Natural killer cell treated with Interleukin-12 subunit alpha and Interleukin-12 subunit beta and Interleukin-15 and Interleukin-18, amount 100 ng/mL, for 72 hours (primary cell): Measurements from ENCODE around the gene SLCO4A1. TPM values are rescaled to one million over a fixed set of nuclear protein-coding genes. Genes with fewer than 3 reads are reported as not detected.

Source experiments
- ATAC-seq, 2 donors: fragments of 150-1000 bp; cut with Tn5 transposase in 1 of 2; sonication (Bioruptor Pico), chemical (Tn5 transposase) in 1 of 2; 2 replicates each; pipeline ENCODE4 v1.10.0; 2021
- DNase-seq: peaks from one replicate; pipeline ENCODE4 v3.0.0; 2022; ENCODE audit warnings: low spot score
- H3K27ac Mint-ChIP-seq, 2 donors: 1 replicate in 1 of 2; 2 replicates in 1 of 2; pipeline ENCODE4 v1.8.0; 2022; ENCODE audit warnings: mixed read lengths in 2 of 2, mild to moderate bottlenecking in 1 of 2, moderate library complexity in 1 of 2
- H3K27me3 Mint-ChIP-seq, 2 donors: 1 replicate in 1 of 2; 2 replicates in 1 of 2; pipeline ENCODE4 v1.8.0; 2022; ENCODE audit warnings: mixed read lengths in 2 of 2
- H3K36me3 Mint-ChIP-seq: one replicate; pipeline ENCODE4 v1.8.0; 2022; ENCODE audit warnings: mixed read lengths
- H3K4me1 Mint-ChIP-seq, 2 donors: 1 replicate in 1 of 2; 2 replicates in 1 of 2; pipeline ENCODE4 v1.8.0; 2022; ENCODE audit warnings: low read depth in 2 of 2, mixed read lengths in 2 of 2, mild to moderate bottlenecking in 1 of 2
- H3K4me3 Mint-ChIP-seq: one replicate; pipeline ENCODE4 v1.8.0; 2022; ENCODE audit warnings: mixed read lengths
- H3K9me3 Mint-ChIP-seq: 2 replicates; pipeline ENCODE4 v1.8.0; 2022; ENCODE audit warnings: mixed read lengths
- total RNA-seq, 2 donors: library from RNA; stranded (reverse); gene quantifications; one replicate each; pipeline ENCODE4 v1.2.3, GENCODE V29; 2022

SLCO4A1 gene
- total RNA-seq, 2 donors from 2014 or later: 42.9 to 88.3 TPM

DNA sequence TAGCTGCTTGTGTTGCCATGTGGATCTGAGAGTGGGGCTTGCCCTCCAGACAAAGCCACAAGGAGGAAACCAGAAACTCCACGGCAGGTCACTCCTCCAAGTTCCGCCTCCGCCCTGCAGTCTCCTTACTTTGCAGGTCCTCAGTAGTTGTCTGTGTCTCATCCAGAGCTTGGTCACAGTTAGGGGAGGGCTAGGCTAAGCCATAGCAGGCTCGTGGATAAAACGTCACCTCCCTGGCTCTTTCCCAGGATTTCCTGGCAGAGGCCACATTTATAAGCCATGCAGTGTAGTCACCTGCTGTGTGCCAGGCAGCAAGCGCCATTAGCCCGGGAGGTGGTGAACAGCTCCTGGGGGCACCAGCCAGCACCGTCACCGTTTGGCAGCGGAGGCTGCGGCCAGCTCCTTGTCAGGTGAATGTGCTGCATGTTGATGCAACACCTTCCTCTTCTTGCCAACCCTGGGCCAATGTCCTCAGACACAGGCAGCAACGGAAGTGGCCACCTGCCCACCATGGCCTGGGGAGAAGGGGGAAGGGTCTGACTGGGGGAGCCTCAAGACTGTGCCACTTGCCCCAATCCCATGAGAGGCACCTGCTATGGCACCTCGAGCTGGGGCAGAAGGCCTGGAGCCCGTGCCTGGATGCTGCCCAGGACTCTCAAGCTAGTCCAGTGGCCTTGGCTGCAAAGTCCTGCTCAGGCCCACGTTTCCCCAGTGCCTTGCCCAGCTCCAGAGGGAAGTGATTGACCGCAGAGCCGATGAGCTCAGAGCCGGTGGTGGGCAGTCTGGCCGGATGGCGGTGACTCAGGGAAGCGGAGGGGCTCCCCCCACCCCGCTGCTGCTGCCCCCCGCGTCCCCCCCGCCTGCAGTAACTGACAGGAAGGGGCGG is 39.0 kb upstream of the SLCO4A1 start:
- ATAC-seq (peak; percentile 82 to 89), DNase-seq (peak; percentile 93)
- Mint-ChIP-seq H3K4me1 (peaks cover 43 to 47% of the 10 kb centered on the region in 2 donors), H3K27ac (peak overlapping the region; percentile 71 to 94), H3K4me3 (peak overlapping the region; percentile 64), H3K9me3 (no peaks in the 10 kb centered on the region), H3K27me3 (peaks cover 0 to 1% of the 10 kb centered on the region in 2 donors), H3K36me3 (no peaks in the 10 kb centered on the region)

DNA sequence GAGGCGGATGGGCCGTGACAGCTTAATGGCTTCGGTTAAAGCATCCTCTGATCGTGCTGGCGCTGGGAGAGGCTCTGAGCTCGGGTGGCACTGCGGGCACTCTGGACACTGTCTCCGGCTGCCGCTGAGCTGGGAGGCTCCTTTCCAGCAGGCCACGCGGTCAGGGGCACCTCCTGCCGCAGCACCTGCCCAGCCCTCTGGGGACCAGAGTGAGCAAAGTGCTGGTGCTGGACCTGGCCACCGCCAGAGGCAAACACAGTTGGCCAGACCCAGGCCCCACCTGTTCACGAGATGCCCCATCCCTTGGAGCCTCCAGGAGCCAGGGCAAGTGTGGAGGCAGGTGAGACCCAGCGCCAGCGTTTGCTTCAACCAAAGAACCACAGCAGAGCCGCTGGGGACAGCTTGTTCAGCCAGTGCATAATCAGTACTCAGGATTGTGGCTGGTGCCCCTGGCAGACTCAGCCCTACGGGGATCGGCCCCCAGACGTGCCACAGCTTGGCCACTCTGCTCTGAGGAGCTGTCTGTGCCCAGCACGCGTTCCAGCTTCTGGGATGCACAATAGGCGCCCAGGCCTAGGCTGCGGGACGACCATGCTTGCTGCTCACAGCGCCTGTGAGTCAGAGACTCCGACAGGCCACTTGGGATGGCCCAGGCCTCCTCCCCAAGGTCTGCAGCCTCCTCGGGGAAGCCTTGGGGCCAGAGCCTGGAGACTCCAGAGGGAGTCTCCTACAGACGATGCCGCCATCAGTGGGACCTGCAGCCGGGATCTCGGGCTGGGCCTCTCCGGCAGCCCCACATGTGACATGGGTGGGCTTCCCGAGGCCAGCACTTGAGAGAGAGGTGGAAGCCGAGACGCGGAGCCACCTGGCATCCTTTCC is 38.2 kb upstream of the SLCO4A1 start:
- ATAC-seq (no peak), DNase-seq (no peak)
- peaks cover 42 to 43% of the 10 kb centered on the region in 2 donors for H3K4me1 Mint-ChIP-seq
- H3K4me3 Mint-ChIP-seq: peak overlapping the region; percentile 64
- peak overlapping the region; percentile 71 to 94 for H3K27ac Mint-ChIP-seq
- H3K9me3 Mint-ChIP-seq: no peaks in the 10 kb centered on the region
- no peaks in the 10 kb centered on the region for H3K36me3 Mint-ChIP-seq
- no peaks in the 10 kb centered on the region for H3K27me3 Mint-ChIP-seq

DNA sequence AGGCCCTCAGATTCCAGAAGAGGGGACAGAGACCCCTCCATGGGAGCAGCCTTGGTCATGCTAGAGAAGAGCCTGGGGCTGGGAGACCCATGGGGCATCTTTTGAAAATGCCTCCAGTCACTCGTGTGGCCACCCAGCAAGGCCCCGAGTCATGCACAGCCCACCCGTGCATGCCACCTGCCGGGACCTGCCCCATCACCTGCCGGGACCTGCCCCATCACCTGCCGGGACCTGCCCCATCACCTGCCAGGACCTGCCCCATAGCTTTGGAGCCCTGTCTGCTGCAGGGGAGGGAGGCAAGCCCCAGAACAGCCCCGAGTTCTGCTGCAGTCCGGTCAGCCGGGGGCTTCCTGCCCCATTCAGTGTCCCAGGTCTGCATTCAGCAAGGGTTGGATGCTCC is 37.5 kb upstream of the SLCO4A1 start:
- Mint-ChIP-seq H3K27me3 (no peaks in the 10 kb centered on the region), H3K36me3 (no peaks in the 10 kb centered on the region), H3K9me3 (no peaks in the 10 kb centered on the region), H3K4me3 (peak overlapping the region; percentile 64), H3K4me1 (peaks cover 43 to 44% of the 10 kb centered on the region in 2 donors), H3K27ac (peak overlapping the region in 1 of 2 donors; percentile 94)
- ATAC-seq (no peak), DNase-seq (no peak)

DNA sequence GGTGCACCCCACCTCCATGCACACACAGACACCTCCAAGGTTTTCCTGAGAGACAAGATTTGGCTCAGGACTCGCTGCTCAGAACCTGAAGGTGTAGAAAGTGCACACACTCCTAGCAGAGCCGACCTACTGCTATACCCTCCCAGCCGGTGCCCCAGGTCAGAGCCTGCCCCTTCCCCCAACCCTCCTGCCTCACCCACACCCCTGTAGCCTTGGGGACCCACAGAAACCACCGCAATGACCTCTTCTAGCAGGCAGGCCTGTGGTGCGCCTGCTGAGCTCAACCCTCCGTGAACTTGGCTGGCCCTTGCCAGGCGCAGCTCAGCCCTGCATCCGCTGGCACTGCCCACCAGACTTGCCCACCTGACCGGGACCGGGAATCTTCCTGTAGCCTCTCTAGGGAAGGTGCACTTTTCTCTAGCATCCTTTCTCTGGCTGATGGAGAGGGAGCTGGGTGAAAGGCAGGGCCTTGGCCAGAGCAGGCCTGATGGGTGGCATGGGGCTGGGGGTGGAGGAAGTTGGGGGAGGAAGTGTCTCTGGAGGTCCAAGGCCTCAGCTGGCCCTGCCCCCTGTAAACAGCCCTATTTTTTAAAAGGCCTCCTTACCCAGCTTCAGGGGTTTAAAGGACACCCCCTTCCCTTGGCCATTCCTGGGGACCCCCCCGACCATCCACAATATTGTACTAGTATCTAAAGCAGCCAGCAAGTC is 36.9 kb upstream of the SLCO4A1 start:
- H3K4me1 Mint-ChIP-seq: peaks cover 43 to 45% of the 10 kb centered on the region in 2 donors
- no peaks in the 10 kb centered on the region for H3K9me3 Mint-ChIP-seq
- DNase-seq: no peak
- H3K27ac Mint-ChIP-seq: peak overlapping the region; percentile 50 to 82
- H3K27me3 Mint-ChIP-seq: no peaks in the 10 kb centered on the region
- no peaks in the 10 kb centered on the region for H3K36me3 Mint-ChIP-seq
- ATAC-seq: no peak
- peak overlapping the region; percentile 59 for H3K4me3 Mint-ChIP-seq

DNA sequence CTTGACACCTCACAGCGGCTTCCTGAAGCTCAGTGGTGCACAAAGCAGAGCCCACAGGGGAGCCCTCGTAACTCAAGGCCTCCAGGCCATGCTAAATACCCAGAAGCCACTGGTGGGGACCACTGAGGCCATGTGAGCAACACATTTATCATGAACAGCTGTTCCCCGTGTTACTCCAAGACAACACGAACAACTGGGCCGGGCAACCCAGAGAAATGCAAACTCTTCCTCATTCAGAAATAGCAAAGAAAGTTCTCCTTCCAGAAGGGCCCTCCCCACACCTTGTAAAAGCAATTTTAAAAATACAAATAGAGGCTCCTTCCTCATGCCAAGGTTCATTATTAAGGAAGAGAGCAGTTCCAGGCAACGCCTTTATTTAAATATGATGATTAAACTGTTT is 36.3 kb upstream of the SLCO4A1 start:
- peaks cover 43% of the 10 kb centered on the region in 2 donors for H3K4me1 Mint-ChIP-seq
- no peaks in the 10 kb centered on the region for H3K27me3 Mint-ChIP-seq
- peak overlapping the region; percentile 50 to 82 for H3K27ac Mint-ChIP-seq
- H3K9me3 Mint-ChIP-seq: no peaks in the 10 kb centered on the region
- DNase-seq (no peak), ATAC-seq (no peak)
- no peaks in the 10 kb centered on the region for H3K36me3 Mint-ChIP-seq
- H3K4me3 Mint-ChIP-seq: peak overlapping the region; percentile 59

DNA sequence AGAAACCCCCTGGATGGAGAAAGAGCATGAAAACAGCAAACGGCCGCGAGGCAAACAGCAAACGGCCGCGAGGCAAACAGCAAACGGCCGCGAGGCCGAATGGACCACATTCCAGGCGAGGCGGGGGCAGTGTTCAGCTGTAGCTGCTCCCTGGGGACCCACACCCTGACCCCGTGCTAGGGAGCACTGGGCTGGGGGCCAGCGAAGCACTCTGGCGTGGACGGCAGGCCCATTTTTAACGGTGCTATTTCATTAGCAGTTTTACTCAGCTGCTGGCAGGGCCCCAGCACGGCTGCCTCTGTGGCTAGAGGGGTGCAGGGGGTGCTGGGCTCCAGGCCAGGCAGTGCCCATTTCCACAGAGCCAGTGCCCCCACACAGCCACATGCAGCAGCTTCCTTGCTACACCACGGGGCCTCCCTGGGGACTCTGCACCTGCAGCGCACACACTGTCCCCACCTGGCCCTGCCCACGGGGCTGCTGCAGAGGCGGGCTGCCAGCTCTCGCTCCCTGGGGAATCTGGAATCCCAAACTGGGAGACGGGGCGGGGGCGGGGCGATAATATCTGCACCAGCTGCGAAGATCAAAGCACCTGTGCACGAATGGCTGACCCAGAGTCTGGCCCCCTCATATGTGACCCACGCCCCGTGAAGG is 35.6 kb upstream of the SLCO4A1 start:
- peak overlapping the region; percentile 50 to 82 for H3K27ac Mint-ChIP-seq
- H3K4me1 Mint-ChIP-seq: peaks cover 38 to 40% of the 10 kb centered on the region in 2 donors
- H3K27me3 Mint-ChIP-seq: no peaks in the 10 kb centered on the region
- no peaks in the 10 kb centered on the region for H3K36me3 Mint-ChIP-seq
- no peak for ATAC-seq
- H3K9me3 Mint-ChIP-seq: no peaks in the 10 kb centered on the region
- no peak for DNase-seq
- no peak overlapping the region for H3K4me3 Mint-ChIP-seq

DNA sequence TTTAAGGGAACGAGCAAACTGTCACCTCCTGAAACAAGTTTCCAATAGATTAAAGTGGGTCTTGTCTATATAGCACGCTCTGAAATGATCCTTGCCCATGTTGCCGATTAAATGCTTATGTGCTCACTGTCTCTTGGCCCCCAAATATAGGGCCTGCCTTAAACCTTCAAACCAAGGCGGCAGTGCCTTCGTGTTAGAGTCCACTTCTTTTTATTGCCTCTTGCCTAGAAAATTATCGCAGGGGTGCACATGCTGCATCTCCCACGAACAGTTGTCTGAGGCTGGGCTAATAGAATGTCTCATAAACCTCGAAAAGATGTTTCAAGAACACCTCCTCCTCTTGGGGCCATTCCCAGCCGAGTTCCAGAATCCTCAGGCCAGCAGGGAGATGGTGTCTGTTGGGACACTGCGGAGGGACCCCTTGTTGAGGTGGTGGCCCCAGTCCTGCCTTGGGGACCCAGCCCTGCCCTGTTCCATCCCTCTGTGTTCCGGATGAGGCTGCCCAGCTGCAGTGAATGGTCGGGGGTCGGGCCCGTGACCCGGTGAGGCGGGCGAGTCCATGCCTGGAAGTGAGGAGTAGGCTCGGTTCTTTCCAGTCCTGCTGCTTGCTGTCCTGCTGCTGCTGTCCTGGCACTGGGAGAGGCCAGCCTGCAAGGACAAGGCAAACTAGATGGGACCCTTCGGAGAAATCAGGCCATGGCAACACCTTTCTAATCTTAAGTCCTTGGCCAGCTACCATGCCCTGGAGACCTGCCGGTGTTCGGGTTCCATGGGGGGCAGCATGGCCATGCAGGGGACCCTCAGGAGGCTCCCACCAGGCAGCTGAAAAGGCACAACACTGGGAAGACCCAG is 34.7 kb upstream of the SLCO4A1 start:
- no peak for ATAC-seq
- no peaks in the 10 kb centered on the region for H3K9me3 Mint-ChIP-seq
- H3K27me3 Mint-ChIP-seq: no peaks in the 10 kb centered on the region
- peaks cover 30 to 31% of the 10 kb centered on the region in 2 donors for H3K4me1 Mint-ChIP-seq
- peak overlapping the region; percentile 38 for H3K4me3 Mint-ChIP-seq
- H3K27ac Mint-ChIP-seq: no peak overlapping the region
- no peak for DNase-seq
- no peaks in the 10 kb centered on the region for H3K36me3 Mint-ChIP-seq

DNA sequence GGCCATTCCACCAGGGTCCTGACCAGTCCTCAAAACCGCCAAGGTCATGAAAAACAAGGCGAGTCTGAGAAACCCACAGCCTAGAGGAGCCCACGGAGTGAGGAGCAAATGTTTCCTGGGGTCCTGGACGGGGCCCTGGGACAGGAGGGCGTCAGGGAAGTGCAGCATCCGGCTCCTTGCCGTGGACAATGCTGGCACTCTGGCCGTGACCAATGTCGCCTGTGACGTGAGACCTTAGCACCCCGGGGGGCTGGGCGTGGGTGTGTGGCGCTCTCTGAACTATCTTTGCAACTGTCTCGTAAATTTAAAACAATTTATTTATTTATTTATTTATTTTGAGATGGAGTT is 34.1 kb upstream of the SLCO4A1 start:
- DNase-seq (no peak), ATAC-seq (no peak)
- Mint-ChIP-seq H3K36me3 (no peaks in the 10 kb centered on the region), H3K27ac (no peak overlapping the region), H3K9me3 (no peaks in the 10 kb centered on the region), H3K4me3 (no peak overlapping the region), H3K4me1 (peaks cover 24 to 28% of the 10 kb centered on the region in 2 donors), H3K27me3 (no peaks in the 10 kb centered on the region)

DNA sequence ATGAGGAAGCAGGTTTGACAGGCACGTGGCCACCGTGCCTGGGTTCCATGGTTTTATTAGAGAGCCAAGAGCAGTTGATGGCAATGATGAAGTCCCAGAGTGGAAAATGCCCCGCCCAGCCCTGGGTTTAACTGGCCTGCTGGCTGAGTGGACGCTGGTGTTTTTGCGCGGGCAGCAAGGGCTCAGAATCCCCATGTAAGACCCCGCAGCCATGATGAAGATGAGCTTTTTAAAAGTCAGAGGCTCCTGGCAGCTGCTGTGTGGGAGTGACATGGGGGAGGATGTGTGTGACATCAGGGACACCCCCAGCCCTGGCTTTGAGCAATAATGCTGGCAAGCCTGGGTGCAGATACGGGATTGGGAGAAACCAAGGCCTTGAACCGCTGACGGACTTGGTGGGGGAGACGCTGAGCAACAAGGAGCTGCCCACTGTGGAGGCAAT is 33.0 kb upstream of the SLCO4A1 start:
- no peak for DNase-seq
- peaks cover 23 to 28% of the 10 kb centered on the region in 2 donors for H3K4me1 Mint-ChIP-seq
- no peaks in the 10 kb centered on the region for H3K27me3 Mint-ChIP-seq
- no peaks in the 10 kb centered on the region for H3K9me3 Mint-ChIP-seq
- H3K36me3 Mint-ChIP-seq: no peaks in the 10 kb centered on the region
- H3K4me3 Mint-ChIP-seq: no peak overlapping the region
- H3K27ac Mint-ChIP-seq: peak overlapping the region in 1 of 2 donors; percentile 65
- ATAC-seq: no peak

DNA sequence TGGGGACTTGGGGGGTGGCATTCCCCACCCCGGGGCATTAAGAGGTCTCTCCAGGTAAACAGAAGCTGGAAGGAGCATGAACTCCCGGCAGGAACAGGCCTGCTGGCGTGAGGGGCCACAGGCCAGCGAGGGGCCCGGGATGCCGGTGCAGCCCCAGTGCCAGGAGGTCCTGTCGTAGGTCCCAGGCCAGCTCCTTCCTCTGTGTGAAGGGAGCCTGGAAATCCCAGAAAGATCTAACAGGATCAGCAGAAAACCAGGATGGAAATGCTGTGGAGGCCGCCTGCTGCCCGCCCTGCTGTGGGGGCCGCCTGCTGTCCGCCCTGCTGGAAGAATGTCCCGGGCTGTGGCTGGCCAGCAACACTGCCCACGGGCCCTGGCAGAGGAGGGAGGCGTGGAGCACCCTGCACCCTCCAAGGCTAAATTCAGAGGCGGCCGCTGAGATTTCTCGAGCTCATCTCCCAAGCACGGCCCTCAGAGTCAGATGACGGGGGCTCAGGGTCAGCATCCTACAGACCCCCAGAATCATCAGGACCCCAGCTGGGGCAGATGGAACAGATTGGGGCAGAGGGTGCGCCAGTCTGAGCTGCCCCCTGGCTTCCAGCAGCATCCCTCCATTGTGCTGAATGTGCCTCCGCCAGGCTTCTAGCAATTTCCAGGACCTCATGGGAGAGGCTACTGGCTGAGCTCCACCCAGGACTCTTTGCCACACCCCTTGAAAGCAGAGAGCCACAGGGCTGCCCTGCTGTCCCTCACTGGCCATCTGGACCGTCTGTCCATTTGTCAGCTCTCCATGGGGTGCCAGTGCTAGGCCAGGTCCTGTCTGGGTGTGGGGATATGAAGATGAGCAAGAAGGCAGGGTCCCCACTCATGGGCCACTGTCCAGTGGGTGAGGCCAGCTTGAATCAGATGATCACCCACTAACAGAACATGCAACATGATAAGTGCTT is 32.2 kb upstream of the SLCO4A1 start:
- Mint-ChIP-seq H3K4me3 (no peak overlapping the region), H3K4me1 (peaks cover 23 to 28% of the 10 kb centered on the region in 2 donors), H3K9me3 (no peaks in the 10 kb centered on the region), H3K36me3 (no peaks in the 10 kb centered on the region), H3K27ac (peak overlapping the region in 1 of 2 donors; percentile 66), H3K27me3 (no peaks in the 10 kb centered on the region)
- peak in 1 of 2 donors; percentile 32 for ATAC-seq
- DNase-seq: no peak

DNA sequence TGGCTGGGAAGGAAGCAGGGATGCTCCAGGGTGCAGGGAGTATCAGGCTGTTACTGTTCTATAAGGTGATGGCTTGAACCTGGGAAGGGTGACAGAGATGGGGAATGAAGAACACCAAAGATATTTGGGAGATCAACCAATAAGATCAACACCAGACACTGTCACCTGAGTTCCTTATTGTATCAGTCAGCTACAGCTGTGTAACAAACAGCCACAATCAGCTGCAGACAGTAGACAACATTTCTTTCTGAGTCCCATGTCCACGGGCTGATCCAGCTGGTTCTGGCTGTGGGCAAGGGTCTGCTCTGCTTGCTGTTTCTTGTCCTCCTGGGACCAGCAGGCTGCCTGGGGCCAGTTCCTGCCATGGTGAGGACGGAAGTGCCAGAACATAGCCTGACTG is 31.3 kb upstream of the SLCO4A1 start:
- no peak overlapping the region for H3K4me3 Mint-ChIP-seq
- DNase-seq (no peak), ATAC-seq (no peak)
- H3K27ac Mint-ChIP-seq: peak overlapping the region; percentile 7 to 66
- no peaks in the 10 kb centered on the region for H3K27me3 Mint-ChIP-seq
- H3K4me1 Mint-ChIP-seq: peaks cover 14 to 26% of the 10 kb centered on the region in 2 donors
- no peaks in the 10 kb centered on the region for H3K9me3 Mint-ChIP-seq
- H3K36me3 Mint-ChIP-seq: no peaks in the 10 kb centered on the region
